GM11168 (cell line): Measurements from ENCODE around the gene NAV2.

Source experiments
- in situ Hi-C: fragments of 300-500 bp; cut with MboI; formaldehyde crosslinking; loops from one replicate; pipeline ENCODE4 v1.12.0; 2022; ENCODE audit warnings: low sequenced_read_pairs; ENCODE audit not compliant: unreplicated experiment

The NAV2 gene

DNA sequence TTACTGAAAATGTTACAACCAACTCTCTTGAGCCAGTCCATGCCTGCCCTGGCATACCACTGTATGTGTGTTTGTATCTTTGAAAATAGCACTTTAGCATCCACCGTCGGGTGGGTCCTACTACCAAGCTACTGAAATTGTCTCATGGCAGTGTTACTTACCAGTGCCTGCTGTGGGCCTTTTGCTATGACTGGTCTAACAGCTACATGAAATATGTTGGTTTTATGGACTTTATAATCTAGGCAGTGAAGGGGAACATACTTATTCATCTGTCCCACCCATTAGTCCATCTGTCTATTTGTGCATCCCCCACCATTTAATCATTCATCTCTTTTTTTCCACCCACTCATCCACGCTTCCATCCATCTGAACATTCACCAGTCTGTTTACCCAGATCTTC is 106.0 kb downstream of the NAV2 start:
- in situ Hi-C loops, result no loop called here

GRCh38 chr11:19819148-19819547 is 106.5 kb downstream of the NAV2 start:
- in situ Hi-C loops, result no loop called here

DNA sequence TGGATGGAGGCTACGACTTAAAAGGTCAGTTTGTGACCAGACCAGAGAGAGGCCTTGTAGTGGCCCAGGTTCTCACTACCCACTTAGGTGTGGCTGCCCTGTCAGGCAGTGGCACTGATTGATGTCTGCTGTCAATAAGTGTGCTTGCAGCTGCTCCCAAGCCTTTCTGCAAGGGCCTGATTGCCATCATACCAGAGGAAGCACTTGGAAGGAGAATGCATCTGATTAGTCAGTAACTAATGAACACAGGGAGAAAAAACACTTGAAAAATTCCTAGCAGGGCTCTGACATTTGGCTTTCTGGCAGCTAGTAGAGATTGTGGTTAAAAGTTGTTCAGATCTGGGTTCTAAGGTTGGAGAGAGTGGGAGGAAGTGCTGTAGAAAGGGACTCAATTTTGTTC is 107.5 kb downstream of the NAV2 start:
- in situ Hi-C loops, result no loop called here

GRCh38 chr11:19821412-19821875 is 108.8 kb downstream of the NAV2 start:
- in situ Hi-C loops, result no loop called here

DNA sequence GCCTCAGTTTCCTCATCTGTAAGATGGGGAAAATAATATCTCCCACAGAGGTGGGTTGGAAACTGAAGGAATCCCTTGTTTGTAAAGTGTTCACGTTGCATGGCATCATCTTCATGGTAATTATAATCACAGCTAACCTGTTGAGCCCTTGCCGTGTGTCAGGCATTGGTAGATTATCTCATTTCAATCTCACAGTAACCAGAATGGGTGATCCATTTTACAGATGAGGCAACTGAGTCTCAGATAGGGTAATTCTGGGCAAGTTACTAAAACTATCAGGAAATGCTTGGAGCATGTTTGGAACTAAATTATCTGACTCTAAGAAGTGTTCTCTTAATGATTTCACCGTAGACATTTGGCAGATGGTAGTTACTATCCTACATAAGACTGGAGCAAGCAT is 109.4 kb downstream of the NAV2 start:
- in situ Hi-C loops, result no loop called here

GRCh38 chr11:19822531-19822930 is 109.9 kb downstream of the NAV2 start:
- in situ Hi-C loops, result no loop called here

DNA sequence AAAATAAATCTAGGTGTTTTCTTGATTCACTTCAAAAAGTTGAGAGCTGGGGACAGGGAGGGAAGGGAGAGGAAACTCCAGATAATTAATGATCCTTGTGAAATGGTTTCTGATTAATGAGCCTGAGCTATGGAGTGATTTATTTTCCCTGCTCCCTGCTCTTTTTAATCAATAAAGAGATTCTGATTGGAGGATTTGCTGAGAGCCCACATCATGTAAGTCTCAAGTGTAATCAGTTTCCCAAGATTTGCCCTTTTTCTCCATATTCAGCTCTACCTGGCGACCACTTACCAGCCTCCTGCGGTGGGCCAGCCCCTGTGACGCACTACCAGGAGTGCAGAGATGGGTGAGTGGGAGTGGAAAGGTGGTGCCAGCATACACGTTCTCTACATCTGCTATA is 114.0 kb downstream of the NAV2 start:
- in situ Hi-C loops, result no loop called here

DNA sequence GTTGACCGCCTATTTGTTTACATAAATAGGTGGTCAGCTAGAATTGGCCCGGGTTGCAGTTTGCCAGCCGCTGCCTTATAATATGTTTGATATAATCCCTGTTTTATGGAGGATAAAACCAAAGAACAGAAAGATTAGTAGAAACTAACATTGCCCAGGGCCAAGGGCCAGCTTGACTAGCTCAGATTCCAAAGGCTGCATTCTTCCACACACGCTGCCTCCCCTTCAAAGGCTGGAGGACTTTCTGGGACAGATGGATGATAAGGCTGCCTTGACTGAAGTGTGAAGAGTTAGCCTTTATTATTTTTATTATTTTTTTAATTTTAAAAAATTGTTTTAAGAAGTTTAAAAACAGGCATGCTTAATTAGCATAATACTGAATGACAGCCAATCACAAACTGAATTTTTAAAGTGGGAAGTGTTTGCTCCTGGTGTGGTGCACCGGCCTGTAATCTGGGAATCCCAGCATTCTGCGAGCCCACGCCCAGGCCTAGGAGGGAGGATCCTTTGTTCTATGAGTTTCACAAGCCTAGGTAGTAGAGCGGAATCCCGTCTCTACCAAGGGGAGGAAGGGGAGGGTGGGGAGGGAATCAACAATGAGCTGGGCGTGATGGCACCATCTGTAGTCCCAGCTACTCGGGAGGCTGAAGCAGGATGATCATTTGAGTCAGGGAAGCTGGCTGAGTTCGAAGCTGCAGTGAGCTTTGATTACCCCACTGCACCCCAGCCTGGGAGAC is 114.9 kb downstream of the NAV2 start:
- in situ Hi-C loops, result no loop called here

DNA sequence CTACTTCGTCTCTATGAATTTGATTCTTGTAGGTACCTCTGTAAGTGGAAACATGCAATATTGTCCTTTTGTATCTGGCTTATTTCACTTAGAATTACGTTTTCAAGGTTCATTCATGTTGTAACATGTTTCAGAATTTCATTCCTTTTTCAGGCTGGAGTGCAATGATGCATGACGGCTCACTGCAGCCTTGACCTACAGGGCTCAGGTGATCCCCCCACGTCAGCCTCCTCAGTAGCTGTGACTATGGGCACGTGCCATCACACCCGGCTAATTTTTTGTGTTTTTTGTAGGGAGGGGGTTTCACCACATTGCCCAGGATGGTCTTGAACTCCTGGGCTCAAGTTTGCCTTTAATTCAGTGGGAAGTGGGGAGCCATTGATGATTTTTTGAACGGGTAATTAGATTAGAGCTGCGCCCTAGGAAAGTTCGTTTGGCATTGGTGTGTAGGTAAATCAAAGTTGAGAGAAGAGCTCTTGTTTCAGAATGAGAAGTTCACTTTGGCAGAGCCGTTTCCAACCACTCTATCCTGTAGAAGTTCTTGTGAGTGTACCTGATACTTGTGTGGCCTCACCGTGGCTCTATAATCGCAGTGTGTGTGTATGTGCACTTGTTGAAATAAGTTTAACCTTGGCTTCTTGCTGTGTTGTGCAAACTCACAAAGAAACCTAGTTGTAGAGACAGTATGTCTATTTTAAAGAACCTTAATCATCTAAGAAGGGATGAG is 115.9 kb downstream of the NAV2 start:
- in situ Hi-C loops, result no loop called here

DNA sequence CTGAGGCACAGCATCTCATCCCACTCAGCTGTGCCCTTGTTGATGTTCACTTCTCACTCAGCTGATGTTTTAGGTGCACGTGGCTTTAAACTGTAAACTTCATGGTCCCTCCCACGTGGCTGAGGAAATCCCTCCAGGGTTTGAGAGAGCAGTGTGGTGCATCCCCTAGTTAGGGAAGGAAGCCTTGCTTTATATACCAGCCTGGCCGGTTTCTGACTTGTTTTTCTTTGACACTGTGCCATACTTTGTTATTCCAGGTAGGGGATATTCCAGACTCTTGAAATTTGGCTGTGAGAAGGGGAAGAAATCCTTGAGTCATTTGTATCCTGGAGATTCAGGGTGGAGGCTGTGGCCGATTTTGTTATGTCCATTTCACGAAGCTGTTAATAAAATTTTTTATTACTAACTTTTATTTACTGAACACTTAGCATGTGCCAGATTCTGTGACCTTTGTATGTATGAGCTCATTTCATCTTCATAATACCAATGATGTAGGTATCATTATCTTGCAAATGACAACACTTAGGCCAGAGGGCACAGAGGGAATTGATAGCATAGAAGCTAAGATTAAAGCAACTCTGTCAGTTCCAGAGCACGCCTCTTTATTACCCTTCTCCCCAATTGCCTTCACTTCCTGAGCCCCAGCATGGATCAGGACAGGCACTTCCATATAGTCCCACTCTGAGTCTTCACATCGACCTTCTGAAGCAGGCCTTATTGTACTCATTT is 116.6 kb downstream of the NAV2 start:
- in situ Hi-C loops, result no loop called here

DNA sequence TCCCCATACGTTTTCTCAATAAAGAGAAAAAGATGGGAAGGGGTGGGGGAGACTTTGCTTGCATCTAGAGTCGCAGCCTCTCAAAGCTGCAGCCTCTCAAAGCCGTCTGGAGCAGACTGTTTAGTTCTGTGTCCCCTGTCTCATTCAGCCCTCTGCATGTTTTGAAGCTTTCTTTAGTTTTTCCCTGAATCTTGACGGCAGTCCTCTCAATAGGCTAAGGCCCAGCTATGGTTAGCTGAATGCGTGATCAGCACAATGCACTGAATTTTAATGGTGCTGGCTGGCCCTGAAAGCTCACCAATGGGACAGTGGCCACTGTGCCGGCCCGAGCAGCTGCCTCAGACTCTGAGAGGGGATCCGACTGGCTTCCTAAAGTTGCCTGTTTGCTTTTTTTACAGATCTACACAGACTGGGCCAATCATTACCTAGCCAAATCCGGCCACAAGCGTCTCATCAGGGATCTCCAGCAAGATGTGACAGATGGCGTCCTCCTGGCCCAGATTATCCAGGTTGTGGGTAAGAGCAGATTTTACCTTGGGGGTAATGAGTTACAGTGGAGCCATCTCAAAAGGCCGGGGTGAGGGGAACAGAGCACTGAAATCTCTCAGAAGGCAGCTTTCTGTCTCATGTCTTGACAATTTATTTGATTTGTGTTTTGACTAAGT is 119.6 kb downstream of the NAV2 start:
- in situ Hi-C loops, result no loop called here

- in situ Hi-C loops, result no loop called here
These were observed 120.3 kb downstream of the NAV2 start for GRCh38 chr11:19832901-19833300.

DNA sequence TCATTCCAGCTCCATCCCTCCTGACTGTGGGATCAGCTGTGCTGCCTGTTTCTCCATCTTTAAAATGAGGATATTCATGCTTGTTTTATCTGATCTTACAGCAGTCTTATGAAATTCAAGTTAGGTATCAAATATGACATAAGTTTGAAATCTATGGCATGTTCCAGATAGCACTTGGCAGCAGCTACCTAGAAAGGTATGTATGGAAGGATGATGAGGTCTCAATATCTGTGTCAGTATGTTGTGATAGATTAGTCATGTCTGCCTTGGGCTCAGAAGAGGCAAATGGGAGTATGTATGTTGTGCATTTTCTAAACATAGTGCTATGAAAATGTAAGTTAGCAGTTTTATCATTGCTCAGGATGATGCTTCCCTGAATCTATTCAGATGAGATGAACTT is 122.1 kb downstream of the NAV2 start:
- in situ Hi-C loops, result no loop called here

DNA sequence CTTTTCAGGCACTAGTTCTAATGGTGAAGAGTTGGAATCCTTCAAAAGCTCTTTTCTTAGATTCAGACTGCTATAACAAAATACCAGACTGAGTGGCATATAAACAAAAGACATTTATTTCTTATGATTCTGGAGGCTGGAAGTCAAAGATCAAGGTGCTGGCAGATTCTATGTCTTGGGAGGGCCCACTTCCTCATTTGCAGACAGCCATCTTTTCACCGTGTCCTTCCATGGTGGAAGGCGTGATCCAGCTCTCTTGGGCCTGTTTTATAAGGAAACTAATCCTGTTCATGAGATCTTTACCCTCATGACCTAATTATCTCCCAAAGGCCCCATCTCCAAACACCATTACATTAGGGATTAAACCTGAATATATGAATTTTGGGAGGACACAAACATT is 124.0 kb downstream of the NAV2 start:
- in situ Hi-C loops, result no loop called here

DNA sequence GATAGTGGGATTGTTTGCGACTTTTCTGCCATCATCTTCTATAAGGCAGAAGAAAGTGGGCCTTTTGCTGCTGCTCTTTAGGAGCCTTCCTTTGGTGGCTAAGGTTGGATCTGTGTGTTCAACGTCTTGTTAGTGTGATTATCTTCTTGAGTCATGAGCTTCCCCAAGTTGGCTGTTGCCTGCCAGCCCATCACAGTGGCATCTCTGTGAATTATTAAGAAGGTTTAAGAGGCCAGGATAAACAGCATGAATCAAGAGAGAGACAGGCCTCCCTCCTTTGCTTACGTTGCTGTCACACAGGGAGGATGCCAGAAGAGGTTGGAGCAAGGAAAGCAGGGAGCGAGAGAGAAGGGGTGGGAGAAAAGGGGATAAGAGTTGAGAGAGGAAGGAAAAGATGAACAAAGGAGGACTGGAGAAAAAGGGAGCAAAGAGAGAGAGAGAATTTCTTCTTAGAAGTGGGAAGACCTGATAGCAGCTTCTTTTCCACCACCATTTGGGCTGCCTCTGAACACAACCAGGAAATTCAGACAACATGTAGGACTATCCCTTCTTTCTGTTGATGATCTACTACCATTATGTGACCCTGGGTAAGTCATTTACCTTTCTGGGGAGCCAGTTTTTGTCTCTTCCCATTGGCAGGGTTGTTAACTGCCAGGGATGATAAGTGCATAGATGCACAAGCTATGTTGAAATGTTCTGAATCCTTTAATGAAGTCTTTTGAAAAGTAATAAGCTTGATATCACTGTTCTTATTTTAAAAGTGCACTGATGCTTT is 126.5 kb downstream of the NAV2 start:
- in situ Hi-C loops, result no loop called here

DNA sequence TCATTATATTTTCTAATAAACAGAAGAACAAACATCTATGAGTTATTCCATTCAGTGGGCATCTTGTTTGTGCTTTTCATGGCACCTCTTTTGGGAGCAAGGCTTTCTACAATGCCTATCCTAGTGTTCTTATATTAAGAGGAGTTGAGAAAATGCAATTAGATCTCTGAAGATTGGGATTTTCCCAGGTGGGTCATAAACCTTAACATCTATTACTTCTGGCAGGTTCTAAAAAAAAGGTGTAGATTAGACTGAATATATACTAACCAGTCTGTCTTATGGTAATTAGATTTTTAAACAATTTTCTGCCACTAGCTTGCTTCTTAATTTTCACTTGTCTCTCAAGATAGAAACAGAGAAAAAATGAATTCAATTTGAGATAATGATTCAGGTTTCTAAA is 128.3 kb downstream of the NAV2 start:
- in situ Hi-C loops, result no loop called here

DNA sequence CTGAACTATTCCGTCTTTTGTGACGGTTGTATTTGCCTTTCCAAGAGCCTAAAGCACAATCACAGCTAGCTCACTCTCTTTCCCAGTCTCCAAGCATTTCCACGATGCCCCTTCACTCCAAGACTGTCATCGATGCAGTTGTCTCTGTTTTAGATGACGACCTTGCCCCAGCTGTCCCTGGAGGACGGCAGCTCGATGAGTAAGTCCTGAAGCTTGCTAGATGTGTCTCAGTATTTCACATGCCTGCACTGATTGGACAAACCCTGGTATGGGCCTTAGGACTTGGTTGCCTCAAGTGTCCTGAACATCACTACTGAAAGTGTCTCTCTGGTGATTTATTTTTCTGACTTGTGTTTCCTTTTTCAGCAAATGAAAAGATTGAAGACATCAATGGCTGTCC is 129.9 kb downstream of the NAV2 start:
- in situ Hi-C loops, result no loop called here

GRCh38 chr11:19843079-19843478 is 130.4 kb downstream of the NAV2 start:
- in situ Hi-C loops, result no loop called here

DNA sequence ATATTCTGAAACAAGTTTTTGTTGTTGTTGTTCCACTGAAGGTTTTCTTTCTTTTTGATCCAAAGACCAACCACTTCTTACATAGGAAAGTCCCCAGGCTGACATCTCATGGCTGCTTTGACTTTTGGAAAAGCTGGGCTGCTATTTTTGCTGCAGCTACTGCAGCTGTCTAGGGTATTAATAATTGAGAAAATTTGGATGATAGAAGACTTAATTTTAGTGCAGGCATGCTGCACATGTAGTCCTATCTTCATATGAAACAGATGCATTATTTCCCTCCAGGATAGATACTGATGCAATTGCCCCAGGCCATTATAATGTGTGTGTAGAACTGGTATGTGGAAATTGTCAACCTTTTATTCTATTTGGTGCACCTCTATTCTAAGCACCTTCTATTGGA is 131.4 kb downstream of the NAV2 start:
- in situ Hi-C loops, result no loop called here

DNA sequence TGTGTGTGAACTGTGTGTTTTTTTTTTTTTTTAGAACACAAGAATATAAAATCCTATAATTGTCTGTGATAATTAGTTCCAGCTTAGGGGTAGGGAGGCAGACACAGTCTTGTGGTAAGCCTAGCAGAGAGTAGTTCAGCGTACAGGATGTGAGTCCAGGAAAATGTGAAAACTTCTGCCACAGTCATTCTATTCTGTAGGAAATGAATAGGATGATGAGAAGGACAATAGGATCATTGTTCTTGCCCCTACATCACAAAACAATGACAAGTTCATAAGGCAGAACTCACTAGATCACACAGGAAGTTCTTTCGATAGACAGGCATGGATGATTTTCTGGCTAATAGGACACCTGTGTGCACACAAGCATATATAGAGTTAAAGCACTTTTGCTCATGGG is 132.2 kb downstream of the NAV2 start:
- in situ Hi-C loops, result no loop called here
